ENCODE measurements around the gene DND1.
"Not testable (repeated sequence)": the region's sequence is repeated elsewhere in the genome, so short reads cannot be mapped to it uniquely, and the experiment has no call there.

DND1 gene

DNA sequence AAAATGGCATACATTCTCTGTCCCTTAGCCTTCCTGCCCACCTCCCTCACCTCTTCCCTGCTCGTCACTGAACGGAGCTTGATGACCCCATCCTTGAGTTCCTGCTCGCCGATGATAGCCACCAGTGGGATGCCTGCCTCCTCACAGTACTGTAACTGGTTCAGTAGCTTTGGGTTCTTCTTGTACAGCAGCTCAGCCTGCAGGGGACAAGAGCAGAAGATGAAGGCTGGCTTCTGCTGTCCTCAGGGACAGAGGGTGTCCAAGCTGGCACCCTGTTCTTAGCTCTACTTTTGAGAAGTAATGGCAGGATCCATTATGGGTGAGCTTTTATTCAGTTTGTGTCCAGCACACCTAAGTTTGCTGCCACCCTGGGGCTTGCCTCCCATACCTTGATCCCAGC lies 1.3 kb upstream of the DND1 start:
- DNase-seq (ENCODE audit: low read depth, low spot score): no peak
- no peak overlapping the region for H3K4me3 ChIP-seq (ENCODE audit: low read length)

DNA sequence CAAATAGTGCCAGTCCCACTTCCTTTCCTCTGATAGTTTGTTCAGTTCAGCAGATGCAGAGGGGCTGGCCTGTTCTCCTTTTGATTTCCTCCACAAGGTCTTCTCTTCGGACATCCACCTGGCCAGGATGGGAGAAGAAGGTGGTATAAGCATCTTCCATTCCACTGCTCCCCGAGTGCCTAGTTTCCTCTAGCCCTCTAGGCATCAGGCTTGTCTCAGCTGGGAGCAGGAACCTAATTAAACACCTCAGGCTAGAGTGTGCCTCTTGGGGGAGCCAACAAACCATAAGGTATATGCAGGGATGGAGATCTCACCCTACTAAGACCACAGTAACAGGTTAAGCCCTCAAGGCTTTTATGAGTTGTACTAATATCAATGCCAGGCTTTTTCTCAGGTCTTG lies 835 bp upstream of the DND1 start:
- no peak for DNase-seq (ENCODE audit: low read depth, low spot score)

GRCh38 chr5:140672455-140673186 lies 755 bp downstream of the DND1 start:
- H3K4me3 ChIP-seq (ENCODE audit: low read length): no peak overlapping the region
- DNase-seq (ENCODE audit: low read depth, low spot score): no peak

More for the DNA sequence above, 835 bp upstream of the DND1 start:
- no peak overlapping the region for H3K4me3 ChIP-seq (ENCODE audit: low read length)

DNA sequence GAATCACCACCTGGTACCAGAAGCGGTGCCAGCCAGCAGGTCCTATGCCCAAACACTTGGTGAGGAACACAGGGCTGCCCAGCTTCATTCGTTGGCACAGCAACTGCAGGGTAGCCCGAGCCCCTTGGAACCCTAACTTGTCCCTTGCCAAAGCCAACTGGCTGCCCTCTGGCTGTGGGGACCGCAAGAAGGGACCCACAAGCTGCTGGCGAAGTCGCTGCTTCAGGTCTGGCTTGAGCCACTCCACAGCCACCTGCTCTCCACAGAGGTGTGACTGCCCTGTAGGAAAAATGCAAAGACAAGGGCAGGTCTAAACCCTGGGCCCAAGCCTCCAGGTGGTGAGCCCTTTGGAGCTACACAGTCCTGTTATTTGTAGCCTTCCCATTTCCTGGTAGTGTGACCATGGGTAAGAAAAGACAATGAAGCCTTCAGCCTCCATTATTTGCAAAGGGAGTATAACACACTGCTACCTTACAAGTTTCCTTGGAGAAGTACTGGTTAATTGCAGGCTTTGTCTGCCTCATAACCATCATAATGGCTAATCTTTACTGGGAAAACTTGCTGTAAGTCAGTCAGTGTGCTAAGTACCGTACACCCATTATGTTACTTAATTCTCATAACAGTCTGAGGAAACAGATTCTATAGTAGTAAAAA lies 1.8 kb downstream of the DND1 start:
- no peak for DNase-seq (ENCODE audit: low read depth, low spot score)
- H3K4me3 ChIP-seq (ENCODE audit: low read length): no peak overlapping the region

DNA sequence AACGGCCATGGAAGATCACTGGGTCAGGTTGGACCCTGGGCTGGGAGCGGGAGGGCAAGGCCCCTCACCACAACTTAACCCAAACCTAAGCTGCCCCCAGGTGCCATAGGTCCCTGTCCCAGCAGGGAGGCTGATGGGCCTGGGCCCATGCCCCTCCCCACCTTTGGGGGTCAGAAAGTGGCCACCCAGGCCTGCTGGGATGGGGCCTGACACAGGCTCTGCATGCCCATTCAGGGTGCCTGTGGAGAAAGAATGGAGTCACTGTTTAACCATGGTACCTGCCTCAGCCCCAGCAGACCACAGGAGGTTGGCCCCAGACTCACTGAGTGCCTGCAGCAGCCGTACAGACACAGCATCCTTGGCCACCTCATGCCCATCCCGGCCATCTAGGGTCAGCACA lies 2.3 kb downstream of the DND1 start:
- not testable (repeated sequence) for H3K4me3 ChIP-seq (ENCODE audit: low read length); DNase-seq (ENCODE audit: low read depth, low spot score)

DNA sequence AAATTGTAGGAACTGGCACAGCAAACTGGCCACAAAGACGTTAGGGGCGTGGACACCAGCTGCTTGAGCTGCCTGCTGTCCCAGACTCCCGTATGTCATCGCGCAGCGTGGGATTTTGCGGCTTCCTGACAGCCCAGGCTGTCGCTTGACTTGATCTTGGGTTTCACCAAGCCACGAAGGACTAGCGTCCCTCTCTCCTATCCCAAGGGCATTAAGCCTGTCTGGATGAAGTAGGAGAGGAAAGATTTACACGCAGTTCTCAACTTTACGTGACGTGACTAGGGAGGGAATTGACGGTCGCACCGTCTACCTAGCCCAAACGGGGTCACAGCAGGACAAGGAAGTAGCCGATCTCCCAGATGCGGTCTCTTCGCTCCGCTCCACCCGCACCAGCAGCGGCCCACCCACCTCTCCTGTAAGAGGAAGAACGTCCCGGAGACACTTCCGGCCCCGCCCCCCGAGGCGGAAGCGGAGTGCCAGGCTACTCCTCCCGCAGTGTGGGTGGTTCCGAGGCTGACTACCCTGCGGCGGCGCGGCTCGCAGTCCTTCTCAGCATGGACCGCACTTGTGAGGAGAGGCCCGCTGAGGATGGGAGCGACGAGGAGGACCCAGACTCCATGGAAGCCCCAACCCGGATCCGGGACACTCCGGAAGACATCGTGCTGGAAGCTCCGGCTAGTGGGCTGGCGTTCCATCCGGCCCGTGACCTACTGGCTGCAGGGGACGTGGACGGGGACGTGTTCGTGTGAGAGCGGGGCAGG lies 8.8 kb downstream of the DND1 start, which contains the start of gene WDR55:
TSS of gene WDR55 (plus strand) at position 546 of the 761 bp plus-strand sequence. CDS start at position 555, 9 bp downstream.
- peak within 1 kb of the TSS; percentile 77 for H3K4me3 ChIP-seq (ENCODE audit: low read length)
- peak; percentile 83 for DNase-seq (ENCODE audit: low read depth, low spot score)

DNA sequence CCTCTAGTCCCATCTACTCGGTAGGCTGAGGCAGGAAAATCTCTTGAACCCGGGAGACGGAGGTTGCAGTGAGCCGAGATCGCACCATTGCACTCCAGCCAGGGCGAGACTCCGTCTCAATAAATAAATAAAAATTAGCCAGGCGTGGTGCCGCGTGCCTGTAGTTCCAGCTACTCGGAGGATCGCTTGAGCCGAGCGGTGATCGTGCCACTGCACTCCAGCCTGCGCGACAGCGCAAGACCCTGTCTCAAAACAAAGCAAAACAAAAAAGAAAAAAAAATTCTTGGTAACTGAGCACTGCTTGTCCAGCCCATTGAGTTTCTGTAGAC lies 9.4 kb downstream of the DND1 start:
- no peak for DNase-seq (ENCODE audit: low read depth, low spot score)
- H3K4me3 ChIP-seq (ENCODE audit: low read length): peak overlapping the region; percentile 77

- H3K4me3 ChIP-seq (ENCODE audit: low read length); DNase-seq (ENCODE audit: low read depth, low spot score): not testable (repeated sequence)
These were observed 13.0 kb downstream of the DND1 start for GRCh38 chr5:140660371-140660770.

- no peak for DNase-seq (ENCODE audit: low read depth, low spot score)
- no peak overlapping the region for H3K4me3 ChIP-seq (ENCODE audit: low read length)
These were observed 14.5 kb downstream of the DND1 start for GRCh38 chr5:140658870-140659269.

DNA sequence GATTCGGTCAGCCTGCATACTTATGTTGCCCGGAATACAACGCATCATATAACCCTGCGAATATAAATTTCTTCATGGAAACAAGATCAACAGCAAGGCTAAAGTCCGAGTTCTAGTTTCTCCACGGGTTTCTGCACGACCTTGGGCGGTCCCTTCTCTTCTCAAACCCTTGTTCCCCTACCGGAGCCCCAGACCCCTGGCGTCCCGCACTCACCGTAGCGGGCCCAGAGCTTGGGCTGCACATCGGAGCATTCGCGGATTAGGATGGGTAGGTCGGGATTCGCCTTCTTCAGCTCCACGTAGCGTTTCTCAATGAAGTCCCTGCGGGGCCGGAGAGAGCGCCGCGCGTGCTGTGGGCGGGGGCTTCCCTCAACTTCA lies 26.3 kb downstream of the DND1 start:
- no peak for DNase-seq (ENCODE audit: low read depth, low spot score)
- H3K4me3 ChIP-seq (ENCODE audit: low read length): peak overlapping the region; percentile 95

DNA sequence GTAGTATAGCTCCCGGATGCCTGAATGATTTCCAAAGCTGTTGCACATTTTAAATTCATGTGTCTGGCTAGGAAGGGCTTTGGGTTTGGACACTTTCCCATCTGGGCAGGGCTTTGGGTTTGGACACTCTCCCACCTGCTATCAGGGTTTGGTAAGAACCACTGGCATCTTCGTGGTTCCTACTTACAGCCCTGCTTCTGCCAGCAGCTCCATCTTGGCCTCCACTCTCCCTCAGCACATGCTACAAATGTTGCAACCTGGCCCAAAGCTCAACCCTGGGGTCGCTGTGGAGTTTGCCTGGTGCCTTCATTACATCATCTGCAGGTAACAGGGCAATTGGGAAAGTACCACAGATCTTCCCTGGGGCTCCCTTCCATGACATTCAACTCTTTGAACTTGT lies 30.7 kb downstream of the DND1 start:
- H3K4me3 ChIP-seq (ENCODE audit: low read length): no peak overlapping the region
- DNase-seq (ENCODE audit: low read depth, low spot score): no peak

- DNase-seq (ENCODE audit: low read depth, low spot score): no peak
- H3K4me3 ChIP-seq (ENCODE audit: low read length): no peak overlapping the region
These were observed 31.7 kb downstream of the DND1 start for GRCh38 chr5:140641716-140642115.

DNA sequence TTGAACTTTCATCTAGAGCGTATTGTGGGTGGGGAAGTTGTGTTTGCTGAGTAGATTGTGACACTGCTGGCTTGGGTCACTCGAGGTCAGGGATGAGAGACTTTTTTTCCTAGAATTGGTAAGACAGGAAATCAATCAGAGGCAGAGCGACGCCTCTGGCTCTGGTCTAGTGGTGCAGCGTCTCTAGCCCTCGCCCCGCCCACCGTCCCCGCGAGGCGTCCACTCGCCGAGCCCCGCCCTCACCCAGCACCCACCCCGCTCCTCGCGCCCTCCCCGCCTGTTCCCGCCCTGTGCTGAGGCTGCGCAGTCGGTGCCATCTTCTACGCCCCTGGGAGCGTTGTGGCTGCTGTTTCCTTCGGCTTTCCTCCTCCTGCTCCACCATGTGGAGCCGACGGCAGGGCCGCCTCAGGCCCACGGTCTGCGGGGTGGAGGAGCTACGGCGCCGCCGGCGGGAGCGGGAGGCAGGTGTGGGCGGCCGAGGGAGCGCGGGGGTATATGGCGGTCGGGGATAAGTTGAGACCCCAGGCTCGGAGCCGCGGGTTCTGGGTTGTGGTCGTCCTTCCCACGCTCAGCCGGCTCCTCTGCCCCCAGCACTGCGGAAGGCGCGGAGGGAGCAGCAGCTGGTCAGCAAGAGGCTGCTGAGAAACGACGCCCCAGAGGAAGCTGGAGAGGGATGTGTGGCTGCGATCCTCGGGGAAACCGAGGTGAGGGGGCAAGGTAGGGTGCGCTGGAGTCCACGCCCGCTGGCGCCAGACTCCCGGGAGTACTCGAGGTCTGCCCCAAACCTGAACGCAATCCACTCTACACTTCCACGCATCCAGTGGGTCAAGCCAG lies 34.0 kb downstream of the DND1 start, which contains the start of gene TMCO6:
TSS of gene TMCO6 (plus strand) at position 304 of the 834 bp plus-strand sequence. CDS start at position 381, 77 bp downstream.
- DNase-seq (ENCODE audit: low read depth, low spot score): peak; percentile 86
- peak within 1 kb of the TSS; percentile 88 for H3K4me3 ChIP-seq (ENCODE audit: low read length)

GRCh38 chr5:140638898-140639147 lies 34.6 kb downstream of the DND1 start:
- H3K4me3 ChIP-seq (ENCODE audit: low read length): peak overlapping the region; percentile 88
- not testable (repeated sequence) for DNase-seq (ENCODE audit: low read depth, low spot score)

- H3K4me3 ChIP-seq (ENCODE audit: low read length): no peak overlapping the region
- DNase-seq (ENCODE audit: low read depth, low spot score): no peak
These were observed 35.8 kb downstream of the DND1 start for GRCh38 chr5:140637371-140638100.

DNA sequence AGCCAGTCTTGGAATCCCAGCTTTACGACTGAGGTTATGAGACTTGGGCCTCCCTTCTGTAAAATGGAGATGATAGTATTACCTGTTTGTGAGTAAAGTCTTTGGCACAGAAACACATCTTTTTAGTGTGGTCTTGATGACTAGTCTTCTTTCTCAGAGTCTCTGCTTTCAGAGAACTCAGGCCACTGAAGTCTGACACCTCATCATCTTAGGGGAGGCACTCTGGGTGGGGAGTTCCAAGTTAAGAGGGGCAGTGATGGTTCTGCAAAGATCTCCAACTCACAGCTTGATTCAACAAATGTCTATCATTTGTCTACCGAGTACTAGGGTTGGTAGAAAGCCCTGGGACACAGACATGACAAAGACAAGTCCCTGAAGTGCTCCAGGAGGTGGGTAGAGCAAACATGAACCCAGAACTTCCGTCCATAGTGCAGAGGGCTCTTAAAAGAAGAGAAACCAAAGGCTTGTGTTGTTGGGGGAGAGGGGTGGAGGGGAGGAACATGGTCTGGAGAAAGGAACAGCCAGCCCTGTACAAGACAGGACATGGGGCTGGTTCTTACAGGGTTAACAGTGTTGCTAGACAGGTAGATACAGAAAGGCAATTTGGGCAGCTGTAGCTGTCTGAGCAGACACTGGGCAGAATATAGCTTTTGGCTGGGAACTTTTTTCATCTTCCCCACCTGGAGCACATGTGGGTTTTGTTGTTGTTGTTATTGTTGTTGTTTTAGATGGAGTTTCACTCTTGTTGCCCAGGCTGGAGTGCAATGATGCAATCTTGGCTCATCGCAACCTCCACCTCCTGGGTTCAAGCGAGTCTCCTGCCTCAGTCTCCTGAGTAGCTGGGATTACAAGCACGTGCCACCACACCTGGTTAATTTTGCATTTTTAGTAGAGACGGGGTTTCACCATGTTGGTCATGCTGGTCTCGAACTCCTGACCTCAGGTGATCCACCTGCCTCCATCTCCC lies 37.8 kb downstream of the DND1 start:
- no peak overlapping the region for H3K4me3 ChIP-seq (ENCODE audit: low read length)
- no peak for DNase-seq (ENCODE audit: low read depth, low spot score)

DNA sequence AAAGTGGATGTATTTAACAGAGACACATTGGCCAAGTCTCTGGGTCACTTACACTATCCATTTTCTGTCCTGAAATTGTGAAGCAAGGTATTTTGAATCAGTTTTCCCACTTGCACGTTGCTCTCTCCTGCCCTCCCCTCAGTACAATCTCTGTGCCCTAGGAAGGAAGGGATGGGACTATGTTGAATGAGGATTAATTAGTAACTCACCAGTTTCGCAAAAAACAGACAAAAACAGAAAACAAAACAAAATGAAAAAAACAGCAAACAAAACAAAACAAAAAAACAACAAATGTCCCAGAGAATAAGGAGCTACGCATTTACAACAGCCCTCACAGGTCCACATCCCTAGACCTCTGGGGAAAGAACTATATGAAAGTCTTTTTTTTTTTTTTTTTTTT lies 39.3 kb downstream of the DND1 start:
- DNase-seq (ENCODE audit: low read depth, low spot score): no peak
- no peak overlapping the region for H3K4me3 ChIP-seq (ENCODE audit: low read length)

DNA sequence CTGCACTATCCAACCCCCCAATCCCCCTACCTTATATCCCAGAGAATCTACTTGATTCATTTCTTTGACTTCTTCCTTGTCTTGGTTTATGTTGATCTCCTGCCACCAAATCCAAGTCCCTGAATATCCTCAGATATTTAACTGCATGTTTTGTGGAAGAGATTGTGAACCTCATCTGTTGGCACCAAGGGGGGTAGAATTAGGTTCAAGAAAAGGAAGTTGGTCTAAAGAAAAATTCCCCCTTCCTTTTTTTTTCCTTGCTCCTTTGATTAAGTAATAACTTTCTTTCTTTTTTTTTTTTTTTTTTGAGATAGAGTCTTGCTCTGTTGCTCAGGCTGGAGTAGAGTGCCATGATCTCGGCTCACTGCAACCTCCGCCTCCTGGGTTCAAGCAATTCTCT lies 39.9 kb downstream of the DND1 start:
- DNase-seq (ENCODE audit: low read depth, low spot score): no peak
- no peak overlapping the region for H3K4me3 ChIP-seq (ENCODE audit: low read length)

All from Jurkat, Clone E6-1 (cell line).